Calu3 (cell line): ENCODE results near the gene UBXN11. TPM values are rescaled to one million over a fixed set of nuclear protein-coding genes. Genes with fewer than 3 reads are reported as not detected.

Source experiments
- BruUV-seq: library from RNA; stranded (reverse); fragments of 400-500 nt; replicated peaks from 2 replicates; lab custom pipeline; 2021; lab: Mats Ljungman, UMichigan
- CTCF ChIA-PET: fragments of 300-600 bp; sonication (Branson Sonifier 250); formaldehyde crosslinking; loops from one replicate; lab custom pipeline; 2022; ENCODE audit warnings: antibody characterized with exemption; lab: Charles Lee
- DNase-seq: peaks from one replicate; pipeline ENCODE4 v3.0.0; 2022
- H3K27ac Mint-ChIP-seq: one replicate; pipeline ENCODE4 v1.8.0; 2022; ENCODE audit warnings: mixed read lengths; ENCODE audit not compliant: unreplicated experiment
- H3K27me3 Mint-ChIP-seq: one replicate; pipeline ENCODE4 v1.8.0; 2022; ENCODE audit warnings: mixed read lengths; ENCODE audit not compliant: unreplicated experiment
- H3K36me3 Mint-ChIP-seq: one replicate; pipeline ENCODE4 v1.8.0; 2022; ENCODE audit warnings: mild to moderate bottlenecking, moderate library complexity, mixed read lengths; ENCODE audit not compliant: insufficient read depth, unreplicated experiment
- H3K4me1 Mint-ChIP-seq: one replicate; pipeline ENCODE4 v1.8.0; 2022; ENCODE audit warnings: mild to moderate bottlenecking, low read depth, mixed read lengths; ENCODE audit not compliant: unreplicated experiment
- H3K4me3 Mint-ChIP-seq: one replicate; pipeline ENCODE4 v1.8.0; 2022; ENCODE audit warnings: mild to moderate bottlenecking, low read depth, moderate library complexity, mixed read lengths; ENCODE audit not compliant: unreplicated experiment
- H3K9me3 Mint-ChIP-seq: one replicate; pipeline ENCODE4 v1.8.0; 2022; ENCODE audit warnings: low read depth, mixed read lengths; ENCODE audit not compliant: unreplicated experiment
- intact Hi-C: fragments of 100-400 bp; cut with micrococcal nuclease; formaldehyde crosslinking; loops from one replicate; pipeline ENCODE4 v1.10.0; 2022; ENCODE audit not compliant: unreplicated experiment
- total RNA-seq: library from RNA; stranded (reverse); gene quantifications from 2 replicates; pipeline ENCODE4 v1.2.3, GENCODE V29; 2022
- TF ChIP-seq, protein P1 (sequence below): fragments of 200-600 bp; IDR thresholded peaks from one replicate; pipeline ENCODE4 v1.8.0; 2022; ENCODE audit warnings: antibody characterized with exemption; ENCODE audit not compliant: unreplicated experiment

The UBXN11 gene
- total RNA-seq, 1 experiment from 2014 or later: 24.0 TPM

DNA sequence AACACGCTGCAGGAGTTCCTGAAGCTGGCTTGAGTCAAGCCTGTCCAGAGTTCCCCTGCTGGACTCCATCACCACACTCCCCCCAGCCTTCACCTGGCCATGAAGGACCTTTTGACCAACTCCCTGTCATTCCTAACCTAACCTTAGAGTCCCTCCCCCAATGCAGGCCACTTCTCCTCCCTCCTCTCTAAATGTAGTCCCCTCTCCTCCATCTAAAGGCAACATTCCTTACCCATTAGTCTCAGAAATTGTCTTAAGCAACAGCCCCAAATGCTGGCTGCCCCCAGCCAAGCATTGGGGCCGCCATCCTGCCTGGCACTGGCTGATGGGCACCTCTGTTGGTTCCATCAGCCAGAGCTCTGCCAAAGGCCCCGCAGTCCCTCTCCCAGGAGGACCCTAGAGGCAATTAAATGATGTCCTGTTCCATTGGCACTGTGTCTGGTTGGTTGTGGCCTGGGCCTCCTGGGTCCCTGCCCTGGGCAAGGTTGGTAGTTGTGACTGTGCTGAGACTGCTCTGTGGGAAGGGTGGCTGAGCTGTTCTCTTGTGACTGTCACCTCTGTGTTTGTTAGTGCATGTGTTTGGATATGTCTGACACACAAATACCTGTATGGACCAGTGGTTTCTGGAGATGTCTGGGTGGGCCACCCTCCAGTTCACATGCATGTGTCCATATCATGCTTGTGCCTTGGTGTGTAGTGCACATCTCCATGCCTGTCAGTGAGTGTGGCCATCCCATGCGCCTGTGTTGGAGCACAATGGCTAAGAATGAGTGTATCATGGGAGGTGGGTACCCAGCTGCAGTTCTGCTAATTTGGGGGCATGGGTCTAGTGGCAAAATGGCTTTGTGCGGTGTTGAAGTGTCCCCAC is 25.1 kb downstream of the UBXN11 start:
- H3K27me3 Mint-ChIP-seq: no peaks in the 10 kb centered on the region
- no peak for DNase-seq
- peak overlapping the region; percentile 92 for H3K27ac Mint-ChIP-seq
- no peaks in the 10 kb centered on the region for H3K9me3 Mint-ChIP-seq
- BruUV-seq: TSS peak; percentile 85
- intact Hi-C loops: no loop called here
- H3K36me3 Mint-ChIP-seq: peaks cover 70% of the 10 kb centered on the region
- CTCF ChIA-PET: interaction anchor here (0.6 to 0.9 kb wide), 2 partner anchors 18 to 168 kb away, joined by 3 to 4 read pairs; no protein-coding TSS in a partner anchor
- H3K4me3 Mint-ChIP-seq: peak overlapping the region; percentile 81
- TF ChIP-seq, protein P1, sequence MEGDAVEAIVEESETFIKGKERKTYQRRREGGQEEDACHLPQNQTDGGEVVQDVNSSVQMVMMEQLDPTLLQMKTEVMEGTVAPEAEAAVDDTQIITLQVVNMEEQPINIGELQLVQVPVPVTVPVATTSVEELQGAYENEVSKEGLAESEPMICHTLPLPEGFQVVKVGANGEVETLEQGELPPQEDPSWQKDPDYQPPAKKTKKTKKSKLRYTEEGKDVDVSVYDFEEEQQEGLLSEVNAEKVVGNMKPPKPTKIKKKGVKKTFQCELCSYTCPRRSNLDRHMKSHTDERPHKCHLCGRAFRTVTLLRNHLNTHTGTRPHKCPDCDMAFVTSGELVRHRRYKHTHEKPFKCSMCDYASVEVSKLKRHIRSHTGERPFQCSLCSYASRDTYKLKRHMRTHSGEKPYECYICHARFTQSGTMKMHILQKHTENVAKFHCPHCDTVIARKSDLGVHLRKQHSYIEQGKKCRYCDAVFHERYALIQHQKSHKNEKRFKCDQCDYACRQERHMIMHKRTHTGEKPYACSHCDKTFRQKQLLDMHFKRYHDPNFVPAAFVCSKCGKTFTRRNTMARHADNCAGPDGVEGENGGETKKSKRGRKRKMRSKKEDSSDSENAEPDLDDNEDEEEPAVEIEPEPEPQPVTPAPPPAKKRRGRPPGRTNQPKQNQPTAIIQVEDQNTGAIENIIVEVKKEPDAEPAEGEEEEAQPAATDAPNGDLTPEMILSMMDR: no peak
- H3K4me1 Mint-ChIP-seq: peaks cover 51% of the 10 kb centered on the region

DNA sequence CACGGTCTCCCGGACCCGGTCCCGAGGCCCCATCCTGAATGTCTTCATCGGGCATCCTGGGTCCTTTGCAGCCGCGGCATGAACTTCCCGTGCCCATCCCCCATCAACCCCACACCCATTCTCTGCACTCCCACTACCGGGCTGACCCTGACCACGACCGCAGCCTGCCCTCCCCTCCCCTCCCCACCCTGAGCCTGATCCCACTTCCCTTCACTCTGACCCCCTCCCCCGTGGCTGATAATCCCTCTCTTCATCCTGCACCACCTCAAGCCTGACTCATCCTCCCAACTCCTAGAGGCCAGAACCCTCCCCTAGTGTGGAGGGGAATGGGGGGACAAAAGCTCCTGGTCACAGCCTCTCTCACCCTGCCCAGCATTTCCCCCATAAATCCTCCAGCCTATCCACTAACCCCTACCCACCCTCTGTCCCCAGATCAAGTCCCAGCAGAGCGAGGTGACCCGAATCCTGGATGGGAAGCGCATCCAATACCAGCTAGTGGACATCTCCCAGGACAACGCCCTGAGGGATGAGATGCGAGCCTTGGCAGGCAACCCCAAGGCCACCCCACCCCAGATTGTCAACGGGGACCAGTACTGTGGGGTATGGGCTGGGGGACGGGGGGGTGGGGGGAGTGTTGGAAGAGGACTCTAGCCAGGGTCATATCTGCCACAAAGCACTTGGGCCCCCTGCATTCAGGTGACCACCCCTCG is 25.9 kb downstream of the UBXN11 start:
- no peaks in the 10 kb centered on the region for H3K27me3 Mint-ChIP-seq
- intact Hi-C loops: no loop called here
- TF ChIP-seq, protein P1: no peak
- peaks cover 59% of the 10 kb centered on the region for H3K4me1 Mint-ChIP-seq
- no TSS peak for BruUV-seq
- H3K36me3 Mint-ChIP-seq: peaks cover 76% of the 10 kb centered on the region
- no peaks in the 10 kb centered on the region for H3K9me3 Mint-ChIP-seq
- peak overlapping the region; percentile 92 for H3K27ac Mint-ChIP-seq
- no peak for DNase-seq
- H3K4me3 Mint-ChIP-seq: peak overlapping the region; percentile 81
- CTCF ChIA-PET: interaction anchor here (0.6 to 0.9 kb wide), 2 partner anchors 8 to 19 kb away, joined by 3 to 4 read pairs; no protein-coding TSS in a partner anchor

DNA sequence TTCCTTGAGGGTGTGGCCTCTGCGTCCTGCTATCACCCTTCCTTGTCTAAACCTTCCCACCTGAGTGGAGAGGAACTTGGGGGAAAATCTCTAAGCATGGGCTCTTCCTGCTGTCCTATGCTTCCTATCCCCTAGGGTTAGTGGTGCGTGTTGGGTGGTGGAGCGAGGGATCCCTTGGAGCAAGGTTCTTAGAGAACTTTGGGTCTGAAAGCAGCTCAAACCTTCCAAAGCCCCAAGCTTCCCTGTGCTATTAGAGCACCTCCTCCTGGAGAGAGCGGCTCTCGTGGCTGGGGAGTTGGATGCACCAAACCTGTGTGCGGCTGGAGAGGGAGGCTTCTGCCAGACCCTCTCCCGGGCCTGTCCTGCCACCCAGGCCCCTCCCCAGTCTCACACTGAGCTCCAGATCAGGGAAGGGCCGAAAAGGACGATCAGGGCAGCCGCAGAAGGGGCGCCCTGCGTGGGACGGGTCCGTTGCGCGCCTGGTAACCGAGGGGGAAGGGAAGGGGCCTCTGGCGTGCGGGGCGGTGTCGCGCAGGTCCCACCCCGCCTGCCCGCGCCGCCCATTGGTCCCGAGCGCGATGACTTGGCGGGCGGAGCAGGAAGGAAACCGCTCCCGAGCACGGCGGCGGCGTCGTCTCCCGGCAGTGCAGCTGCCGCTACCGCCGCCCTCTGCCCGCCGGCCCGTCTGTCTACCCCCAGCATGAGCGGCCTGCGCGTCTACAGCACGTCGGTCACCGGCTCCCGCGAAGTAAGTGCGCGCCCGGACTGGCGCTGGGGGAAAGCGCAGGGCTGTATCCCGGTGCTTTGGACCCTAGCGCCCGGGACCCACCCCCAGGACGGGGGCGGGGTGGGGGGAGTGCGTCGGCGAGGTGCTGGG is 26.7 kb downstream of the UBXN11 start, which contains the start of gene SH3BGRL3:
TSS of gene SH3BGRL3 (plus strand) at position 631 of the 877 bp plus-strand sequence. CDS start at position 701, 70 bp downstream.
- no peaks in the 10 kb centered on the region for H3K9me3 Mint-ChIP-seq
- CTCF ChIA-PET: interaction anchor here (0.5 to 1.2 kb wide), 4 partner anchors 19 to 137 kb away, joined by 3 to 4 read pairs (median 3); no protein-coding TSS in a partner anchor
- BruUV-seq: no TSS peak
- H3K4me1 Mint-ChIP-seq: peaks cover 58% of the 10 kb centered on the region
- intact Hi-C loops: loop anchor here (5.0 to 10.0 kb wide), 2 partner anchors 83 to 115 kb away; no protein-coding TSS in a partner anchor
- H3K27ac Mint-ChIP-seq: peak within 1 kb of the TSS; percentile 92
- H3K27me3 Mint-ChIP-seq: no peaks in the 10 kb centered on the region
- TF ChIP-seq, protein P1: no peak
- H3K36me3 Mint-ChIP-seq: peaks cover 70% of the 10 kb centered on the region
- H3K4me3 Mint-ChIP-seq: peak within 1 kb of the TSS; percentile 81
- peak; percentile 82 for DNase-seq
